T1000 (cell line): ENCODE data around the gene RNF26.

Experiments
- DNase-seq: peaks from one replicate; lab custom pipeline; 2025; ENCODE audit warnings: mixed read lengths; lab: John Stamatoyannopoulos, UW

The RNF26 gene

GRCh38 chr11:119316016-119316728 lies 18.2 kb upstream of the RNF26 start:
- DNase-seq: no peak

GRCh38 chr11:119316729-119317591 lies 17.4 kb upstream of the RNF26 start, which contains the start of gene MCAM:
Gene MCAM, minus strand, starts transcription at chr11:119317130. Its CDS starts 29 bp downstream, at chr11:119317101.
- DNase-seq: no peak

- DNase-seq: no peak
Observed at GRCh38 chr11:119317592-119318239, 16.6 kb upstream of the RNF26 start.

GRCh38 chr11:119318240-119319135 lies 15.8 kb upstream of the RNF26 start:
- DNase-seq: peak; percentile 29

- DNase-seq: no peak
Observed at GRCh38 chr11:119319136-119319699, 15.1 kb upstream of the RNF26 start.

- DNase-seq: no peak
Observed at GRCh38 chr11:119319700-119320239, 14.6 kb upstream of the RNF26 start.

- no peak for DNase-seq
Observed at GRCh38 chr11:119320240-119320775, 14.0 kb upstream of the RNF26 start.

- DNase-seq: no peak
Observed at GRCh38 chr11:119320776-119321524, 13.4 kb upstream of the RNF26 start.

GRCh38 chr11:119322360-119322739 lies 12.0 kb upstream of the RNF26 start:
- DNase-seq: no peak

- DNase-seq: no peak
Observed at GRCh38 chr11:119322921-119323531, 11.3 kb upstream of the RNF26 start.

- DNase-seq: peak; percentile 27
Observed at GRCh38 chr11:119323532-119324033, 10.7 kb upstream of the RNF26 start.

GRCh38 chr11:119324189-119324588 lies 10.1 kb upstream of the RNF26 start:
- DNase-seq: no peak

- DNase-seq: no peak
Observed at GRCh38 chr11:119329320-119329719, 5.0 kb upstream of the RNF26 start.

GRCh38 chr11:119330237-119330636 lies 4.1 kb upstream of the RNF26 start:
- no peak for DNase-seq

GRCh38 chr11:119332111-119332765 lies 2.1 kb upstream of the RNF26 start:
- DNase-seq: no peak

- DNase-seq: no peak
Observed at GRCh38 chr11:119335091-119335654, 846 bp downstream of the RNF26 start.

- DNase-seq: no peak
Observed at GRCh38 chr11:119335655-119336543, 1.6 kb downstream of the RNF26 start.
